Dendritic cell treated with granulocyte-macrophage colony-stimulating factor and Interleukin-4, amounts not matched to agents 40 ng/mL and 50 ng/mL, for 4 days (primary cell): ENCODE data around the gene MYLK.

Experiments
- H3K27ac Mint-ChIP-seq: one replicate; pipeline ENCODE4 v1.8.0; 2022; ENCODE audit warnings: mild to moderate bottlenecking, mixed read lengths
- H3K27me3 Mint-ChIP-seq: one replicate; pipeline ENCODE4 v1.8.0; 2022; ENCODE audit warnings: mild to moderate bottlenecking, mixed read lengths
- H3K36me3 Mint-ChIP-seq: one replicate; pipeline ENCODE4 v1.8.0; 2022; ENCODE audit warnings: low read depth, mixed read lengths
- H3K4me1 Mint-ChIP-seq: one replicate; pipeline ENCODE4 v1.8.0; 2022; ENCODE audit warnings: low read depth, mixed read lengths
- H3K4me3 Mint-ChIP-seq: one replicate; pipeline ENCODE4 v1.8.0; 2022; ENCODE audit warnings: mild to moderate bottlenecking, moderate library complexity, mixed read lengths
- H3K9me3 Mint-ChIP-seq: one replicate; pipeline ENCODE4 v1.8.0; 2022; ENCODE audit warnings: mixed read lengths
- intact Hi-C: fragments of 100-400 bp; cut with micrococcal nuclease; formaldehyde crosslinking; loops from one replicate; pipeline ENCODE4 v1.15.0; 2022

The MYLK gene

DNA sequence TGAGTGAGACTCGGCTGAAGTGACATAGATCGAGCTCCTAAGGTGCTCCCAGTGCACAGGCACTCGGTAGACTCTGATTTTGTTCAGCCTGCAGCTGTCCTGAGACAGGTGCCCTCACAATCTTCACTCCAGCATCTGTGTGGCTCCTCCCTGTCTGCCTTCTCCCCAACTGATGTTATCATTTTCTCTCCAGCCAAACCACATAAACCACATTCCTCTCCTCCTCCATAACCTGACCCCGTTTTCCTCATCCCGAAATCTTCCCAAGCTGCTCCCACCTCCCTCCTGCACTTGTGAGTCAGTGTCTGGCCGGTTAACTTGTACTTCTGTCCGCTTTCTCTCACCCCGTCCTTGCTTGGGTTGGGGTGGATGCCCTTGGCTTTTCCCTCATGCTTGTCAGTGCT is 206.0 kb downstream of the MYLK start:
- H3K27me3 Mint-ChIP-seq: peaks cover 13% of the 10 kb centered on the region
- intact Hi-C loops: no loop called here
- H3K27ac Mint-ChIP-seq: no peak overlapping the region
- no peaks in the 10 kb centered on the region for H3K36me3 Mint-ChIP-seq
- H3K9me3 Mint-ChIP-seq: no peaks in the 10 kb centered on the region
- no peak overlapping the region for H3K4me3 Mint-ChIP-seq
- H3K4me1 Mint-ChIP-seq: peaks cover 9% of the 10 kb centered on the region

GRCh38 chr3:123672429-123673146 is 211.5 kb downstream of the MYLK start:
- Mint-ChIP-seq H3K36me3 (no peaks in the 10 kb centered on the region), H3K4me1 (no peaks in the 10 kb centered on the region), H3K4me3 (no peak overlapping the region), H3K27me3 (peaks cover 15% of the 10 kb centered on the region), H3K27ac (no peak overlapping the region), H3K9me3 (no peaks in the 10 kb centered on the region)
- intact Hi-C loops: no loop called here

DNA sequence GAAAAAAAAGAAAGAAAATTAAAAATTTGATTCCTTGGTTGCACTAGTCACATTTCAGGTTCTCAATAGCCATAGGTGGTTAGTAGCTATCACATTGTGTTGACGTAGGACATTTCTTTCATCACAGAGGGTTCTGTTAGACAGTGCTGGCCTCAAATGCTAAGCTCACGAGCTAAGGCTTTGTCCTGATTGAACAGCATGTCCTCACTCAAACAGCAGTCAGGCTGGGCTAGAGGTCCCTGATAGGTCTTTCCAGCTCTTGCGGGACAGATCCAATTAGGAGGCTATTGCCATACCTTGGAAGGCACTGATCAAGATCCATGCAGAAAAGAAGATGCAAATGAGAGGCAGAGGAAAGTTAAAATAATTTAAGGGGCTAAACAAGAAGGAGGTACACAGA is 213.4 kb downstream of the MYLK start:
- Mint-ChIP-seq H3K4me3 (no peak overlapping the region), H3K4me1 (no peaks in the 10 kb centered on the region), H3K27ac (no peak overlapping the region), H3K9me3 (no peaks in the 10 kb centered on the region), H3K27me3 (peaks cover 19% of the 10 kb centered on the region), H3K36me3 (no peaks in the 10 kb centered on the region)
- intact Hi-C loops: no loop called here

DNA sequence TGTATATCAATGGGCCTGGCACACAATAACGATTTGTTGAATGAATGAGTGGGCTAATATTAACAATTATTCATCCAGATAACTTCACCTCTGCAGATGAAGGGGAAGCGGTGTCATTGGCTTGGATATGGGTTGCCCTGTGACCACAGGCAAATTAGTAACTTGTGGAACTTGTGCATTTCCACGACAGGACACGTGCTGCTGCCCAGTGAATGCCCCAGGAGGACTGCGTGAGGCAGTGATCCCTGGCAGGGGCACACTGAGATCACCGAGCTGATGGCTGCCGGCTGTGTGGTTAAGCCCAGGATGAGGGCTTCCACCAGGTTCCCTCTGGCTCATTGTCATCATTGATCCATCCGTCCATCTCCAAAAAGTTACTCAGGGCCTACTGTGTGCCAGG is 215.2 kb downstream of the MYLK start:
- Mint-ChIP-seq H3K4me3 (no peak overlapping the region), H3K27ac (no peak overlapping the region), H3K4me1 (no peaks in the 10 kb centered on the region), H3K36me3 (no peaks in the 10 kb centered on the region), H3K27me3 (peaks cover 17% of the 10 kb centered on the region), H3K9me3 (no peaks in the 10 kb centered on the region)
- intact Hi-C loops: no loop called here

DNA sequence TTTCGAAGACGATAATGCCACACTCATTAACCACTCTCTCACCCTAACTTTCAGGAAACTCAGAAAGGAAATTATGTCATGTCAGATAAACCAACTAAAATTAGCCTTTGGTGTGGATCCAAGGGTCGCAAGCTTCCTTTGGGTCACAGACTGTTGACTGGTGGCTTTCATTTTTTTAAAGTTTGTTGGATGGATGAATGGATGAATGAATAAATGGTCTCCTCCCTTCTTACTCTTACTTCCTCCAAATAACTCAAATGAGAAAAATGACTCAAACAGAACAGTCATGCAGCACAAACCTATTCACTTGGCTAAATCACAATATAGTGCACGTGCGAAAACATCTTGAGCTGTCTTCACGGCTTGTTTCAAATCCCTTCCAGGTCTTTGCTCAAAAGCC is 216.3 kb downstream of the MYLK start:
- peaks cover 15% of the 10 kb centered on the region for H3K27me3 Mint-ChIP-seq
- H3K9me3 Mint-ChIP-seq: no peaks in the 10 kb centered on the region
- no peaks in the 10 kb centered on the region for H3K36me3 Mint-ChIP-seq
- intact Hi-C loops: no loop called here
- no peaks in the 10 kb centered on the region for H3K4me1 Mint-ChIP-seq
- H3K27ac Mint-ChIP-seq: no peak overlapping the region
- H3K4me3 Mint-ChIP-seq: no peak overlapping the region

- peaks cover 13% of the 10 kb centered on the region for H3K27me3 Mint-ChIP-seq
- H3K9me3 Mint-ChIP-seq: no peaks in the 10 kb centered on the region
- H3K36me3 Mint-ChIP-seq: no peaks in the 10 kb centered on the region
- no peaks in the 10 kb centered on the region for H3K4me1 Mint-ChIP-seq
- H3K4me3 Mint-ChIP-seq: no peak overlapping the region
- intact Hi-C loops: no loop called here
- no peak overlapping the region for H3K27ac Mint-ChIP-seq
These were observed 219.4 kb downstream of the MYLK start for GRCh38 chr3:123664753-123665152.

- no peak overlapping the region for H3K27ac Mint-ChIP-seq
- no peaks in the 10 kb centered on the region for H3K36me3 Mint-ChIP-seq
- H3K9me3 Mint-ChIP-seq: no peaks in the 10 kb centered on the region
- H3K4me1 Mint-ChIP-seq: no peaks in the 10 kb centered on the region
- intact Hi-C loops: no loop called here
- H3K4me3 Mint-ChIP-seq: no peak overlapping the region
- peaks cover 13% of the 10 kb centered on the region for H3K27me3 Mint-ChIP-seq
These were observed 220.2 kb downstream of the MYLK start for GRCh38 chr3:123663977-123664376.

- intact Hi-C loops: no loop called here
- Mint-ChIP-seq H3K36me3 (no peaks in the 10 kb centered on the region), H3K27me3 (peaks cover 11% of the 10 kb centered on the region), H3K27ac (no peak overlapping the region), H3K4me1 (no peaks in the 10 kb centered on the region), H3K4me3 (no peak overlapping the region), H3K9me3 (peaks cover 3% of the 10 kb centered on the region)
These were observed 222.2 kb downstream of the MYLK start for GRCh38 chr3:123661973-123662372.

GRCh38 chr3:123660900-123661299 is 223.2 kb downstream of the MYLK start:
- no peaks in the 10 kb centered on the region for H3K36me3 Mint-ChIP-seq
- H3K4me1 Mint-ChIP-seq: peaks cover 2% of the 10 kb centered on the region
- intact Hi-C loops: no loop called here
- no peak overlapping the region for H3K4me3 Mint-ChIP-seq
- H3K27me3 Mint-ChIP-seq: peaks cover 8% of the 10 kb centered on the region
- H3K27ac Mint-ChIP-seq: no peak overlapping the region
- peaks cover 7% of the 10 kb centered on the region for H3K9me3 Mint-ChIP-seq

DNA sequence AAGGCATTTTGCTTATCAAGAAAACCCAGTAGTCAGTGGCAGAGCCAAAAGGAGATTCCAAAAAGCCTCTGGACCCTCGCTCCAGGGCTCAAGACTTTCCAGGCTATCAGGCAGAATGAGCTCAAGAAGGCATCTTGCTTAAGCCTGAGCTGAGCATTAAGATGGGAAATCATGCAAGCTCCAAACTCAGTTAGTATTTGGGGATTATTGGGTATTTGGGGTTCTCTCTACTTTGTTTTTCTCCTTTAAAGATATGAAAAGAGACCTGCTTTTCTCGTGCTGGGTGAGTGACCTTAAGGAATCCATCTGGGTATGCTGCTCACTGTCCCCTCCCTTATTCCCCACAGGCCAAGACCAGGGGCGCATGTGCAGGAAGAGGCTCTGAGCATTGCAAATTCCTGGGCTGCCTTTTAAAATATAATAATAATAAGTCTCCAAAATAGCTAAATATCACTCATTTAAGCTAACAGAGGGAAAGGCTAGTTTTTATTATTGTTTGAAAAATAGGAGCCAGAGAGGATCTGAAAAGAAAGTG is 223.9 kb downstream of the MYLK start:
- intact Hi-C loops: no loop called here
- Mint-ChIP-seq H3K9me3 (peaks cover 7% of the 10 kb centered on the region), H3K27me3 (peaks cover 6% of the 10 kb centered on the region), H3K36me3 (no peaks in the 10 kb centered on the region), H3K4me1 (peaks cover 9% of the 10 kb centered on the region), H3K27ac (no peak overlapping the region), H3K4me3 (no peak overlapping the region)

DNA sequence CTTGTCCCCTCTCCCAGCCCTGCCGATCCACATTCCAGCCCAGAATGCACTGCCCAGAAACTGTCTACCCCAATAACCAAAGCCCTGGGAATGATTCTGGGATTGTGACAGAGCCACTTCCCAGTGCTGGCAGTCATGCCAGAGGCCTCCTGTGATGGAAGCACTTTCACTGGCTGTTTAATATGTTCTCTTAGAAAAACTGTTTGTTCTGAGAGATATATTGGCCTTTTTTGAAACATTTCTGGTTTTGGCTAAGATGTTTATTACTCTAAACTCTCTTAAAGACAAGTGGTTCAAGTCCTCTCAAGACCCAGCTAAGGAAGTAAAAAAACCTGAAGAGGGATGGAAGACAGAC is 225.3 kb downstream of the MYLK start:
- Mint-ChIP-seq H3K27me3 (peaks cover 6% of the 10 kb centered on the region), H3K27ac (no peak overlapping the region), H3K4me1 (peaks cover 13% of the 10 kb centered on the region), H3K4me3 (no peak overlapping the region), H3K9me3 (peaks cover 7% of the 10 kb centered on the region), H3K36me3 (no peaks in the 10 kb centered on the region)
- intact Hi-C loops: no loop called here

- Mint-ChIP-seq H3K9me3 (peaks cover 7% of the 10 kb centered on the region), H3K27me3 (peaks cover 6% of the 10 kb centered on the region), H3K27ac (no peak overlapping the region)
These were observed 225.8 kb downstream of the MYLK start for GRCh38 chr3:123658118-123658851.

GRCh38 chr3:123657568-123657967 is 226.6 kb downstream of the MYLK start:
- H3K4me1 Mint-ChIP-seq: peaks cover 21% of the 10 kb centered on the region
- intact Hi-C loops: no loop called here
- no peak overlapping the region for H3K27ac Mint-ChIP-seq
- peaks cover 7% of the 10 kb centered on the region for H3K9me3 Mint-ChIP-seq
- peaks cover 6% of the 10 kb centered on the region for H3K27me3 Mint-ChIP-seq
- H3K36me3 Mint-ChIP-seq: no peaks in the 10 kb centered on the region
- no peak overlapping the region for H3K4me3 Mint-ChIP-seq

More at GRCh38 chr3:123658118-123658851, 225.8 kb downstream of the MYLK start:
- H3K36me3 Mint-ChIP-seq: no peaks in the 10 kb centered on the region
- H3K4me1 Mint-ChIP-seq: peaks cover 13% of the 10 kb centered on the region
- intact Hi-C loops: no loop called here
- H3K4me3 Mint-ChIP-seq: no peak overlapping the region

DNA sequence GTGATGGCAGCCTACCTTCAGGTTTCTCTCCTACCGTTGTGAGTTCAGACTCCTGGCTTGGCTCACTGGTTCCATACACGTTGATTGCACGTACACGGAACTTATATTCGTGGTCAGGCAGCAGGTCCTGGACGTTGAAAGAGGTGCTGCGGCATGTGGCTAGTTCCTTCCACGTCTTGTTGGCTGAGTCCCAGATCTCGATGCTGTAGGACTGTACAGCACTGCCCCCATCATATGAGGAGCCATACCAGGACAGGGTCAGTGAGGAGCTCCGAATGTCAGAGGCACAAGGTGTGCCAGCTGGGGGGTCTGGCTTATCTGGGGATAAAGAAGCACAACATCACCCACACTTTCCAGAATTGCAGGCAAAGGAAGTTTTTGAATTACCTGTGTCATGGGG is 227.0 kb downstream of the MYLK start:
- peaks cover 7% of the 10 kb centered on the region for H3K9me3 Mint-ChIP-seq
- H3K27me3 Mint-ChIP-seq: peaks cover 8% of the 10 kb centered on the region
- H3K27ac Mint-ChIP-seq: no peak overlapping the region
- no peak overlapping the region for H3K4me3 Mint-ChIP-seq
- peaks cover 25% of the 10 kb centered on the region for H3K4me1 Mint-ChIP-seq
- intact Hi-C loops: no loop called here
- no peaks in the 10 kb centered on the region for H3K36me3 Mint-ChIP-seq
